HUES48 (cell line): ENCODE measurements around the gene FCHSD2.

Experiments
- H3K27ac ChIP-seq: one replicate; pipeline ENCODE4 v1.7.0; 2013; ENCODE audit warnings: low read depth, low read length, inconsistent platforms
- H3K27me3 ChIP-seq: 2 replicates; pipeline ENCODE4 v1.6.1; 2013; ENCODE audit warnings: mild to moderate bottlenecking, low read length; ENCODE audit not compliant: control insufficient read depth, insufficient read depth
- H3K36me3 ChIP-seq: 2 replicates; pipeline ENCODE4 v1.6.1; 2013; ENCODE audit warnings: low read length; ENCODE audit not compliant: control insufficient read depth, insufficient read depth
- H3K4me1 ChIP-seq: 2 replicates; pipeline ENCODE4 v1.6.1; 2013; ENCODE audit warnings: mild to moderate bottlenecking, low read length; ENCODE audit not compliant: control insufficient read depth, insufficient read depth
- H3K4me3 ChIP-seq: 2 replicates; pipeline ENCODE4 v1.5.1; 2013; ENCODE audit warnings: mild to moderate bottlenecking, low read depth, low read length
- H3K9ac ChIP-seq: 2 replicates; pipeline ENCODE4 v1.6.1; 2013; ENCODE audit warnings: mild to moderate bottlenecking, low read depth, low read length, moderate library complexity
- H3K9me3 ChIP-seq: 2 replicates; pipeline ENCODE4 v1.6.1; 2013; ENCODE audit warnings: low read length; ENCODE audit not compliant: control insufficient read depth, insufficient read depth

FCHSD2 gene

DNA sequence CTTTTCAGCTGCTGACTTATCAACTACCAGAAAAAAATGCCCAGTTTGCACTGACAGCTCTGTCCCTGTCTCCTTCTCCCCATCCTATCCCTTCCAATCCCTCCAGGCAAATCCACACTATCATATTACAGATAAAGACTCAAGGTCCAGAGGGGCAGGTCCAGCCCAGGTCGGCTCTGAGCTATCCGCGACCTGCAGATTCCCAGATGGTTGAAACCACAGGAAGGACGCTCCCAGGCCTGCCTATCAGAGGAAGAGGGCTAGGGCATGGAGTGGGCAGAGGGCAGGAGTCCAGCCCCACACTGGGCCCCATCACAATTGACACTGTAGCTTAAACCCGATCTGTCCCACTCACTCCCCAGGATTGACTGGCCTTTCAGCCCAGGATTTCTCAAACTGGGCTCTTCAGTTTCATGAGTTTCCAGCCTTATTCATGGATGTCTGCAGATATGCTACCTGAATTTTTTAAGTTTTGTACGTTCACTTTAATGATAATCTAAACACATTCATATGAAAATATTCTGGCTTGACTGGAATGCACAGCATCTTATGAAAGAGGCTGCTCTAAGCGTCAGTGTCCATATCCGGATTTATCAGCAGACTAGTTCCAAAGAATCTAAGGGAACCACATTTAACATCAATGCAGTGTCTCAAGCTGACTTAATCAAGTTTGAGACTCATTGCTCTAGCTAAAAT lies 16.4 kb upstream of the FCHSD2 start:
- no peak overlapping the region for H3K9ac ChIP-seq
- 0 out of 2 replicates have a peak, but pooled peaks cover under 1% of the 10 kb centered on the region for H3K4me1 ChIP-seq
- no peak overlapping the region for H3K4me3 ChIP-seq
- no peaks in the 10 kb centered on the region for H3K36me3 ChIP-seq
- no peaks in the 10 kb centered on the region for H3K27me3 ChIP-seq
- no peaks in the 10 kb centered on the region for H3K9me3 ChIP-seq
- no peak overlapping the region for H3K27ac ChIP-seq

DNA sequence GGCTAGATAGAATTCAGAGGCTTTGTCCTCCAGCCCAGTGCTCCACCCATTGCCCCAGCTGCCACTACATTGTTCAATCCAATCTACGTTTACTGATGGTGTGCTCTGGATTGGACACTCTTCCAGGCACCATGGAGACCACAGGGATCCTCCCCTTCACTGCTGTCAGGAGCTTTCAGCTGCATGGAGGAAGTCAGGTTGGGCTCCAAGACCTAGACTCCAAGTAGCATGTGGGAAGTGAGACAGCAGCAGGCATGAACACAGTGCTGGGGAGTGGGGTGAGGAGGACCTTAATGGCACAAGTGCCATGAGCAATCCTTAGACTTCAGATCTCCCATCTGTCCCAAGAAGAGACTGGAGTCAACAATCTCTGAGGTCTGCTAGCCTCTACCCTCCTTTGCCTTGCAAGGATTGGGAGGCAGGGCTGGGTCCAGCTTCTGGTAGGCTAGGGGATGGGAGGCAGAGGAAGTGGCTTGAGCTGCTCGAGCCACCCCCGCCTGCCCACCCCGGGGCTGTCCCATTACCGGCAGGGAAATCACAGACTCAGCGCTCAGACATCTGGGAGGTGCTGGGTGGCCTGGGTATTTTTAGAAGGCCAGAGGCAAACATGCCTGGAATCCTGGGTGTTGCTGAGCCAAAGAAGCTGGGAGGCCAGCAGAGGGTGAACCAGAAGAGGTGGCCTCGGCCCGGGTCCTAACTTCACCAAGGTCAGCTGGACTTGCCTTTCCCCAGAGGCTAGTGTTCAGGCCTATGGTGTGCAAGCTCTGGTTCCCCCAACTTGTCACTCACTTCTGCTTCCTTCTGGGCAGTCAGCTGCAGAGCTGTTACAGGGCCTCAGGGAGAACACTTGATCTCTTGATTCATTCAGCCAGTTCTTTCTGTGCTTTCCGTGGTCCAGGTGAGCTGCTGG lies 15.2 kb upstream of the FCHSD2 start:
- no peaks in the 10 kb centered on the region for H3K9me3 ChIP-seq
- no peak overlapping the region for H3K9ac ChIP-seq
- no peak overlapping the region for H3K27ac ChIP-seq
- no peaks in the 10 kb centered on the region for H3K36me3 ChIP-seq
- H3K27me3 ChIP-seq, result no peaks in the 10 kb centered on the region
- peaks cover 11% of the 10 kb centered on the region for H3K4me1 ChIP-seq
- H3K4me3 ChIP-seq, result no peak overlapping the region

DNA sequence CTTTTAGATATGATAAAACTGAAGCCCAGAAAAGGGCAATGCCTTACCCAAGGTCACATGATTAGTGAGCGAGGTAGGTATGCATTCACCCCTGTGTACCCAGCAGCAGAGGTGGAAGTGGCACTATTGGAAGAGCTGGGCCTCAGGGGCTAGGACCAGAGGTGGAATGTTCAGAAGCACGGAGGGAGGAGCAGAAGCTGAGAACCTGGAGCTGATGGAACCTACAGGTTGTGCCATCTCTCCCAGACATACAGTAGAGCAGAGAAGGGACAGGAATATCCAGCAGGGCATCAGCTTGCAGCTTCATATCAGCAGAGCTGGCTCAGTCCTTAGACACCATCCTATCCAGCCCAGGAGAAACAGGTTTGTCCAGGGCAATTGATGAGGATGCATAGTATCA lies 14.6 kb upstream of the FCHSD2 start:
- H3K36me3 ChIP-seq, result no peaks in the 10 kb centered on the region
- H3K27ac ChIP-seq, result no peak overlapping the region
- no peak overlapping the region for H3K4me3 ChIP-seq
- H3K9me3 ChIP-seq, result no peaks in the 10 kb centered on the region
- H3K4me1 ChIP-seq, result peaks cover 11% of the 10 kb centered on the region
- H3K9ac ChIP-seq, result no peak overlapping the region
- H3K27me3 ChIP-seq, result no peaks in the 10 kb centered on the region

DNA sequence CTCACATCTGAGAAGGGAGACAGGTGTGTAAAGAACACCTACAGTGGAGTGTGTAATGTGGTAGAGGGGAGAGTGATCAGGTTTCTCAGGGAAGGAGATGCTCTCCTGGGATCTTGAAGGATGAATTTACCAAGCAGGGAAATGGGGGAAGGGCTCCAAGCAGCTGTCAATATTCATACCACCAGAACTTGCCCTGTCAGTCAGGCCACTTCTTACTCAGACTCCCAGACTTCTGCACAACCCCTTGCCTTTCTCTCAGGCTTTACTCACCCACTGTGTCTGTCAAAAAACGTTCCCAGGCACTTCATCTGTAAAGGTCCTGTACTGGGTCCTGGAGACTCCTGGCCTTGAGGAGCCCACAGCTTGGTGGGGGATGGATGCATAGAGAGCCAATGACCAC lies 14.0 kb upstream of the FCHSD2 start:
- Histone ChIP-seq H3K27ac (no peak overlapping the region), H3K4me1 (peaks cover 11% of the 10 kb centered on the region), H3K4me3 (no peak overlapping the region), H3K27me3 (no peaks in the 10 kb centered on the region), H3K9me3 (no peaks in the 10 kb centered on the region), H3K9ac (no peak overlapping the region), H3K36me3 (no peaks in the 10 kb centered on the region)

DNA sequence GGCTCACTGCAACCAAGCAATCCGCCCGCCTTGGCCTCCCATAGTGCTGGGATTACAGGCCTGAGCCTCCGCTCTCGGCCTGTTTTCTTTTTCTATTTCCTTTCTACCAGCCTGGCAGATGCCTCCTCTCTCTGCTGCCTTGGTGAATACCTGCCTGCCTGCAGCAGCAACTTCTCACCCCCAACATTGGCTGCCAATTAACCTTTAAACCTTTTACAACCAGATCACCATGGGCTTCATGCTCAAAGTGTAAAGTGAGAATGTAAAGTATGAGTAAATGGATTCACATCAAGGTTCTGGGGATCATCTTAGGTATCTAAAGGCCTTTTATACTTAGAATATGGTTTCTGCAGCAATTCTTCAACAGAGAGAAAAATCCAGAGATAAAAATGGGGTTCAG lies 13.0 kb upstream of the FCHSD2 start:
- no peaks in the 10 kb centered on the region for H3K9me3 ChIP-seq
- no peak overlapping the region for H3K9ac ChIP-seq
- no peak overlapping the region for H3K4me3 ChIP-seq
- H3K36me3 ChIP-seq, result no peaks in the 10 kb centered on the region
- H3K4me1 ChIP-seq, result peaks cover 11% of the 10 kb centered on the region
- H3K27me3 ChIP-seq, result no peaks in the 10 kb centered on the region
- no peak overlapping the region for H3K27ac ChIP-seq

- H3K27me3 ChIP-seq, result no peaks in the 10 kb centered on the region
- peaks cover 11% of the 10 kb centered on the region for H3K4me1 ChIP-seq
- H3K9ac ChIP-seq, result no peak overlapping the region
- H3K27ac ChIP-seq, result no peak overlapping the region
- H3K36me3 ChIP-seq, result no peaks in the 10 kb centered on the region
- H3K9me3 ChIP-seq, result no peaks in the 10 kb centered on the region
- H3K4me3 ChIP-seq, result no peak overlapping the region
These were observed 12.1 kb upstream of the FCHSD2 start for GRCh38 chr11:73154178-73154577.

DNA sequence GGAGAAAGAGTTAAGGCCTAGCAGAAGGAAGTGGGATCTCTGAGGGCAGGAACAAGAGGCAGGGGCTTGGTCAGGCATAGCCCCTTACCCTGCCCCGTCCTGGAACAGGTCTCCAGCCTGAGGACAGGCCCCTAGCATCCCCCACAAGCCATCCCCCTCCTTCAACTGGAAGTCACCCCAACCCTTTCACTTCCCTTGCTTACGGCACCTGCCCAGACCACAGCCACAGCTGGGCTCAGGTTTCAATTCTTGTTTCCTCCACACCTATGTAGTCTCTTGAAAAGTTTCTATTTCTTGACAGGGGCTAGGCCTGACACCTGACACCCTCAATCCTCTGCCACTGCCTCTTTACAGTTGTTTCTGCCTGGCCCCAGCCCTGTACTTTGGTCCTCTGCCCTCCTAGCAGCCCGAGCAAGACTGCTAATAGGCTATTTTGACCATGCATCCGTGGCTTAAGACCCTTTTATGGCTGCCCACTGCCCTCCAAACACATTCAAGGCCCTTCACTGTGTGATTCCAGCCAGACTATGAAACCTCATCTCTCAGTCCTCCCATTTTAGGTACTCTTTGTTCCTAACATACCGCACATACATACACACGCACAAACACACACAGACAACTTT lies 10.9 kb upstream of the FCHSD2 start:
- no peak overlapping the region for H3K9ac ChIP-seq
- H3K36me3 ChIP-seq, result no peaks in the 10 kb centered on the region
- no peak overlapping the region for H3K4me3 ChIP-seq
- no peak overlapping the region for H3K27ac ChIP-seq
- no peaks in the 10 kb centered on the region for H3K9me3 ChIP-seq
- H3K4me1 ChIP-seq, result peaks cover 11% of the 10 kb centered on the region
- H3K27me3 ChIP-seq, result no peaks in the 10 kb centered on the region

GRCh38 chr11:73152086-73152853 lies 10.2 kb upstream of the FCHSD2 start:
- Histone ChIP-seq H3K9ac (no peak overlapping the region), H3K27ac (no peak overlapping the region)

DNA sequence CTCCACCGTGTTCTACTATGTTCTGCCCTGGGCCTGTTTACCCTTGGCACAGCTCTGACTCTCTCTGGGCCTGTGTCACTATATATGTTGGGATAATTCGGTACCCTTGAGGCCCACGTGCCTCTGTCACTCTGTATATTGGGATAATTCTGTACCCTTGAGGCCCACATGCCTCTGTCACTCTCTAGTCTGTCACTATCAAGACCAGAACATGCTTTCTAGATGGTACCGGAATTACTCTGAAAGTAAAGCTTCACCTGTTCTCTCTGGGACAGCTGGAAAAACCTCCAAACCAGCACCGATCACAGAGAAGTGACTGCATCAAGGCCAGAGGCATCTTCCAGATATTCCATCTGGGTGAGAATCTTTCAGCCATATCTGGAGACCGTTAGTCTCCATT lies 9.3 kb upstream of the FCHSD2 start:
- H3K27me3 ChIP-seq, result no peaks in the 10 kb centered on the region
- H3K4me3 ChIP-seq, result no peak overlapping the region
- no peak overlapping the region for H3K27ac ChIP-seq
- H3K36me3 ChIP-seq, result no peaks in the 10 kb centered on the region
- H3K4me1 ChIP-seq, result peaks cover 11% of the 10 kb centered on the region
- H3K9me3 ChIP-seq, result no peaks in the 10 kb centered on the region
- H3K9ac ChIP-seq, result no peak overlapping the region

More at GRCh38 chr11:73152086-73152853, 10.2 kb upstream of the FCHSD2 start:
- no peak overlapping the region for H3K4me3 ChIP-seq
- H3K4me1 ChIP-seq, result peaks cover 11% of the 10 kb centered on the region
- H3K36me3 ChIP-seq, result no peaks in the 10 kb centered on the region
- H3K27me3 ChIP-seq, result no peaks in the 10 kb centered on the region
- no peaks in the 10 kb centered on the region for H3K9me3 ChIP-seq

DNA sequence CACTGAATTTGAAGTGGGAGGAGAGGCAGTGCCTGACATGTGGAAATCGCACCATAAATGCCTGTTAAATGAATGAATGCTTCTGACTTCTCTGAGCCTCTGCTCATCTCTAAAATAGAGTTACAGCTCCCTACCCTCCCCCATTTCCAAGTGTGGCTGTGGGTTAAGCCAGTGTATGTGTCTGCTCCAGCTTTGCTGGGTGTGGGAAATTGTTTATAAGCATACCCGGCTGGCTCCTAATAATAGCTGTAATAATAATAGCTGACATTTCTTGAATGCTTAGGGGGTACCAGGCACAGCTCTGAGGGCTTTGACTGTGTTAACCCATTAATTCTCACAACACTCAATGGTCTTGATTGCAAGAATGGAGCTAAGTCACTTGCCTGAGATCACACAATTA lies 7.0 kb upstream of the FCHSD2 start:
- Histone ChIP-seq H3K4me1 (peaks cover 11% of the 10 kb centered on the region), H3K9me3 (no peaks in the 10 kb centered on the region), H3K9ac (no peak overlapping the region), H3K27ac (no peak overlapping the region), H3K36me3 (no peaks in the 10 kb centered on the region), H3K4me3 (no peak overlapping the region), H3K27me3 (no peaks in the 10 kb centered on the region)
